Nephron (organoid): ENCODE results near the gene ZNF75A.

Experiments
- H3K27ac Mint-ChIP-seq, 3 experiments: 2 replicates each; pipeline ENCODE4 v1.8.0; 2020; ENCODE audit warnings: mixed read lengths in 3 of 3, mild to moderate bottlenecking in 2 of 3, moderate library complexity in 1 of 3
- H3K27me3 Mint-ChIP-seq: 2 replicates; pipeline ENCODE4 v1.8.0; 2021; ENCODE audit warnings: low read depth, mild to moderate bottlenecking, moderate library complexity, mixed read lengths
- H3K36me3 Mint-ChIP-seq: 2 replicates; pipeline ENCODE4 v1.8.0; 2020; ENCODE audit warnings: low read depth, mixed read lengths
- H3K4me1 Mint-ChIP-seq: 2 replicates; pipeline ENCODE4 v1.8.0; 2020; ENCODE audit warnings: mixed read lengths
- H3K4me3 Mint-ChIP-seq, 3 experiments: 2 replicates each; pipeline ENCODE4 v1.8.0; 2020; ENCODE audit warnings: mild to moderate bottlenecking in 3 of 3, mixed read lengths in 3 of 3, moderate library complexity in 2 of 3
- H3K9me3 Mint-ChIP-seq: 2 replicates; pipeline ENCODE4 v1.8.0; 2020; ENCODE audit warnings: mixed read lengths
- CTCF ChIP-seq, 3 experiments: fragments of 200-600 bp; sonication (generic); IDR thresholded peaks; one replicate each; pipeline ENCODE4 v1.5.0; 2021; ENCODE audit warnings: antibody characterized with exemption in 3 of 3; ENCODE audit not compliant: unreplicated experiment in 3 of 3

ZNF75A gene

GRCh38 chr16:3274947-3275346 is 30.4 kb upstream of the ZNF75A start:
- Mint-ChIP-seq H3K36me3 (no peaks in the 10 kb centered on the region), H3K9me3 (peaks cover 1% of the 10 kb centered on the region), H3K4me1 (no peaks in the 10 kb centered on the region), H3K27ac (no peak overlapping the region), H3K27me3 (peaks cover 14% of the 10 kb centered on the region), H3K4me3 (no peak overlapping the region)
- no peak for TF ChIP-seq CTCF (IDR thresholded peaks at IDR 0.05; ENCODE audit: unreplicated experiment in 3 of 3)

- no peak for TF ChIP-seq CTCF (IDR thresholded peaks at IDR 0.05; ENCODE audit: unreplicated experiment in 3 of 3)
- Mint-ChIP-seq H3K4me1 (no peaks in the 10 kb centered on the region), H3K27me3 (peaks cover 14% of the 10 kb centered on the region), H3K4me3 (no peak overlapping the region), H3K27ac (no peak overlapping the region), H3K9me3 (no peaks in the 10 kb centered on the region), H3K36me3 (no peaks in the 10 kb centered on the region)
Measured at GRCh38 chr16:3276679-3277078, 28.6 kb upstream of the ZNF75A start.

GRCh38 chr16:3281222-3281820 is 24.0 kb upstream of the ZNF75A start:
- H3K27ac Mint-ChIP-seq = peak overlapping the region in 2 of 3 experiments; percentile 52 to 99
- H3K36me3 Mint-ChIP-seq = peaks cover 30% of the 10 kb centered on the region
- peak overlapping the region; percentile 79 to 99 (median 95) for H3K4me3 Mint-ChIP-seq
- H3K27me3 Mint-ChIP-seq = peaks cover 9% of the 10 kb centered on the region
- H3K4me1 Mint-ChIP-seq = peaks cover 15% of the 10 kb centered on the region
- no peak for TF ChIP-seq CTCF (IDR thresholded peaks at IDR 0.05; ENCODE audit: unreplicated experiment in 3 of 3)
- peaks cover 14% of the 10 kb centered on the region for H3K9me3 Mint-ChIP-seq

- H3K4me1 Mint-ChIP-seq = peaks cover 15% of the 10 kb centered on the region
- H3K9me3 Mint-ChIP-seq = peaks cover 20% of the 10 kb centered on the region
- peak overlapping the region; percentile 91 to 99 (median 95) for H3K4me3 Mint-ChIP-seq
- no peak for TF ChIP-seq CTCF (IDR thresholded peaks at IDR 0.05; ENCODE audit: unreplicated experiment in 3 of 3)
- H3K36me3 Mint-ChIP-seq = peaks cover 39% of the 10 kb centered on the region
- peaks cover 4% of the 10 kb centered on the region for H3K27me3 Mint-ChIP-seq
- H3K27ac Mint-ChIP-seq = peak overlapping the region; percentile 96 to 99 (median 99)
Measured at GRCh38 chr16:3282103-3282729, 23.1 kb upstream of the ZNF75A start.

- peak within 1 kb of the TSS; percentile 96 to 99 (median 99) for H3K27ac Mint-ChIP-seq
- H3K36me3 Mint-ChIP-seq = peaks cover 46% of the 10 kb centered on the region
- H3K4me1 Mint-ChIP-seq = peaks cover 15% of the 10 kb centered on the region
- H3K9me3 Mint-ChIP-seq = peaks cover 25% of the 10 kb centered on the region
- no peak for TF ChIP-seq CTCF (IDR thresholded peaks at IDR 0.05; ENCODE audit: unreplicated experiment in 3 of 3)
- H3K27me3 Mint-ChIP-seq = no peaks in the 10 kb centered on the region
- peak within 1 kb of the TSS; percentile 91 to 99 (median 95) for H3K4me3 Mint-ChIP-seq
Measured at GRCh38 chr16:3282730-3283542, 22.4 kb upstream of the ZNF75A start, which contains the start of gene ZNF263. Gene ZNF263, plus strand, starts transcription at chr16:3283491. Its CDS starts 328 bp downstream, at chr16:3283819.
